HPDE6-E6E7 (cell line): ENCODE results near the gene RBPJ.
"Not testable (repeated sequence)": the region's sequence is repeated elsewhere in the genome, so short reads cannot be mapped to it uniquely, and the experiment has no call there.

ENCODE experiments used
- DNase-seq: peaks from one replicate; pipeline ENCODE4 v3.0.0; 2011; ENCODE audit warnings: missing footprints; ENCODE audit errors: extremely low spot score

Gene RBPJ

DNA sequence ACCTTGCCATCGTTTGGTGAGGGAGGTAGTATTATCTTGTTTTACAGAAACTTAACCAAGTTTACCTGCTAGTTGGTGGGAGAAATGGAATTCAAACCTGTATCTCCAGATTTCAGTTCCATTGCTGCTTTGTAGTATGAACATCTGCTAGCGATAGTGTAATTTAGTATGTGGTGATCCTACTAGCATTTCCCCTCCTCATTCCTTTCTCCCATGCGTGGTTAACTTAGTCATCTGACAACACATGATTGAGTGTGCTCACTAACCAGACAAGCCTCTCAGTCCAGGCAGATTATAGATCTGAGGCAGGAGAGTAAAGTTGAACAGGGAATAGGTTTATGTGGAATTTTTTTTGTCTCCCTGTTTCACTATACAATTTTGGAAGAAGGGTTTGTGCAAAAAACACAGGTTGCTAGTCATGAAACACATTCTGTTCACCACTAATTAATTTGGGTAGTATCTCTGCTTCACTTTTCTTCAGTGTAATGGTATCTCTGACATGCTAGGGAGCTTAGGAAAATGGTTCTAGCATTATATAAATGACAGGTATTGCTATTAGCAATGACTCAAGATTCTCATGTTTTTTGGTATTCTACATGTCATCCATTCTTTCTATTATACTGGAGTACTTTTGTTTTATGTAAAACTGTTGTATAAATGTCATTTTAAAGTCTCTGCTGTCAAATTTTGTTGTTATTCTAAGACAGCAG lies 21.7 kb downstream of the RBPJ start:
- DNase-seq = peak; percentile 82

DNA sequence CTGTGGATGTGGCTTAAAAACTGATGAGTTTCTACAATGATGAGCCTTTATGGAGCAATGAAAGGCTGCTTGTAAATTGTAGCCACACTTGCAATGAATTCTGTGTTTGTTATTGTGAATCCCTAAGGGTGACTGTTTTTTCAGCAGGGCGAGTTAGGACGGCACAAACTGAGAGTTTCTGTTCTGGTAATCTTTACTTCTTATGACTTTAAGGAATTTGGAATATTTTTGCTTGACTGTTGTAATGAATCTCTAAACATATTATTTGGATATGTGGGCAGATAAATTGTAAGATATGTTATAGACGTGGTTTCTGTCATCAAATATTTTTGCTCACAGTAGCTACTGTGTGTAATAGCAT lies 22.2 kb downstream of the RBPJ start:
- DNase-seq = no peak

DNA sequence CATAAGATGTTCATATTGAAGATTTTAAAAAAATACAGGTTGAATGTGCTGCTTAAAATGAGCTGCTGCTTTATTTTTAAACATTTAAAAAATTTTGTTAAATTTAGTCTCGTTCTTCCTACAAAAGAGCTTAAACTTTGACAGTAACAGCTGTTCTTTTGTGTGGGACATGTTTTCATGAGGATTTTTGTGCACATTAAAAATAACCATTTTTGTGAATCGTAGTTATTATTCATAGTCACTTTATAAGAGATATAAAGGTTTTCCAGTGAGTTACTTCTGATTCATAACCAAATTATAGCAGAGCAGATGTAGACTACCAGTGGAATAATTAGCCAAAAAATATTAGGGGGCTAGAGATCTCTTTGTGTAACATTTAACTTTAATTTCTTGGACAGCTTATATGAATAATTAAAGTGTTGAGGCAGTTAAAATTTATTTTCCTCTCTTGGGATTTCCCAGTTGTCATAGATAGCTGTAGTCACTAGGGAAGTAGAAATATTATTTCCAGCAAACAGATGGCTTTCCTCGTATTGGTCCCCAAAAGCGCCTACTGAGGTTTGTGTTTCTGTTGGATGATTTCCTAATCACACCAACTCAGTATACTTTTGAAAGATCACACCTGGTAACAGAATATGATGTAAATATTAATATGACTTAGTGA lies 24.2 kb downstream of the RBPJ start:
- DNase-seq = no peak

DNA sequence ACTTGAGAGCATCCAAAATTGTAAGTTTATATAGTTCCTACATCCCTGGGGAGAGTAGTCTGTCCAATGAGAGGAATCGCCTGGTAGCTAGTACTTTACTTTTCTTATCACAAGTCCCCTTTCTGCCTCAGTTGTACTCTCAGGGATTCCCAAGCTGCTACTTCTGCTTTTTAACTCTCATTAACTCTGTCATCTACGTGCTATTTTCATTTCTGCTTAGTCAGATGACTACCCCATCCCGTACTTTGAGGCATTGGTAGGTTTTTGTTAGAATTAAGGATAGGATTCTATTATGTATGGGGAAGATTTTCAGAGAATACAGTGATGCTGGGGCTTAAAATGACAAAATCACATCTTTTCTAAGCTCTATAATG lies 24.7 kb downstream of the RBPJ start:
- no peak for DNase-seq

DNA sequence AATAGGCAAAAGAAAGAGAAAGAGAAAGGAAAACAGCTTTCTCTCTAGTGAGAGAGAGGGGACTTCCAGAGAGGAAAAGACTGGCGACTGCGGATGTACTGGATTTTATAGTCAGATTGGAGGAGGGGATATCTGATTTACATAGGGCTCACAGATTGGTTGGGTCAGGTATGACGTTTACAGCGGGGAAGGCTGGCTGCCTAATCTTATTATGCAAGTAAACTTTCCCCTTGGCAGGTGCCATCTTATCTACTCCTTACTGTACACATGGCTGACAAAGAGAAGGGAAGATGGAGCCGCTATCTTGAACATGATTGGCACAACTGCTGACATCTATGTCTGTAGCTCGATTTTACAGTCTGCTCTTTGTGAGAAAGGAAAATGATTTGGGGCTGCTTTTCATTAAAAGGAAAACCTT lies 25.4 kb downstream of the RBPJ start:
- DNase-seq = no peak

DNA sequence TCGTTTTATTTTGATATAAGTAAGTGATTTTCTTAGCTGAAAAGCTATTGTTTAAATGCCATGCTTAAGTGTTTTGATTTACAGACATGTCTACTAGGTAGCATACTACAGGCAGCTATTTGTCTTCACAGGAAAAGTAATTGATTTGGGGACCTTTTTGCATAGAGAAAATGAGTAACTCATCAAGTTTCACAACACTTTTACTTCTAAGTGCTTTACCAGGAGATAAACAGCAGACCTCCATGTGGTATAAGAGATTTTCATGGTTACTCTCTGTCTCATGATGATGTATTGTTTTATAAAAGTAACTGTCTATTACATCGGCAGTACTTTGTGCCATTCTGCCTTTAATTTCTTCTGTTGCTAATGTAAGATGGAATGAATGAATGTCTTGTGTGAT lies 28.7 kb downstream of the RBPJ start:
- no peak for DNase-seq

DNA sequence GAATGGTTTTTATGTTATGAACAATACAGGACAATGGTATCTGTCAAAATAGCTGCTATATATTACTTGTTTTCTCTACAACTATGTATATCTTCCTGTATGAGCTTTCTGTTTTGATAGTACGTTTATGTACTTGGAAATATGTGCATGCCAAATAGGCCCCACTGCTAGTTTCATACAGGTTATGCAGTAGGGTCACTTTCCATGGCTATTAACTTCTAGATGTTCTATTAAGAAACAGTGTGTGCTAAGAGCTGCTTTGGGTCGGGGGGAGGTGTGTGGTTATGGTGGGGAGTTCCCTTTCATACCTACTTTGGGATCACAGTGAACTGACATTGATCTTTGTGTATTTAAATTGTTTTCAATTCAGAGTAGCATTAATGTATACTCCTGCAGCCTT lies 30.9 kb downstream of the RBPJ start:
- DNase-seq = no peak

DNA sequence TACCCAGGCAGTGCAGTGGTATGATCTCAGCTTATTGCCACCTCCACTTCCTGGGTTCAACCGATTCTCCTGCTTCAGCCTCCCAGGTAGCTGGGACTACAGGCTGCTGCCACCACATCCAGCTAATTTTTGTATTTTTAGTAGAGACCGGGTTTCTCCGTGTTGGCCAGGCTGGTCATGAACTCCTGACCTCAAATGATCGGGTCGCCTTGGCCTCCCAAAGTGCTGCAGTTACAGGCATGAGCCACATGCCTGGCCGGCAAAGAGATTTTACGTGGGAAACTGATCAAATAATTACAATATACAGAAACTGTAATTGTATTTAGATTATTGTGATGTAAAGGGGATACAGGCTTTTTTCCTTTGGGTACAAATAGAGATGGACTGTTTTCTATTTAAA lies 33.7 kb downstream of the RBPJ start:
- no peak for DNase-seq

DNA sequence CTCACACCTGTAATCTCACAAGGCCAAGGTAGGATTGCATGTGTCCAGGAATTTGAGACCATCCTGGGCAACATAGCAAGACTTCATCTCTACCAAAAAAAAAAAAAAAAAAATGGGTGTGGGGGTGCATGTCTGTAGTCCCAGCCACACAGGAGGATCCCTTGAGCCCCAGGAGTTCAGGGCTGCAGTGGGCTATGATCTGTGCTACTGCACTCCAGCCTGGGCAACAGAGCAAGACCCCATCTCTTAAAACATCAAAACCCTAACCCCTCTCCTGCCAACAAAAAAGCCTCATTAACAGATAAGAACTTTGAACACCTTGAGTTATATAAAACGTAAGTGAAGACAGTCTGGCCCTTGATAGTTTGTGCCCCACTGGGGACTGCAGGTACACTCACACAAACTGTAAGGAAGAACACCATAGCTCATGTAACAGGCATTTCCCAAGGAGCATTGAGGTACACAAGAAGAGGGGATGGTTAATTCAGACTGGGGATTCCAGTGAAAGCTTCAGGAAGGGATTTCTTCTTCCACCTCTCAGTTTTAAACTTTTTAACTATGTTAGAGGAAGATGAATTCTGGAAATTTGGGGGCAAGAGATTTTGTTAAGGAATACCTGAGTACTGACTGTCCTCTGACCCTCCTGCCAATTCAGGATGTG lies 34.7 kb downstream of the RBPJ start:
- no peak for DNase-seq

DNA sequence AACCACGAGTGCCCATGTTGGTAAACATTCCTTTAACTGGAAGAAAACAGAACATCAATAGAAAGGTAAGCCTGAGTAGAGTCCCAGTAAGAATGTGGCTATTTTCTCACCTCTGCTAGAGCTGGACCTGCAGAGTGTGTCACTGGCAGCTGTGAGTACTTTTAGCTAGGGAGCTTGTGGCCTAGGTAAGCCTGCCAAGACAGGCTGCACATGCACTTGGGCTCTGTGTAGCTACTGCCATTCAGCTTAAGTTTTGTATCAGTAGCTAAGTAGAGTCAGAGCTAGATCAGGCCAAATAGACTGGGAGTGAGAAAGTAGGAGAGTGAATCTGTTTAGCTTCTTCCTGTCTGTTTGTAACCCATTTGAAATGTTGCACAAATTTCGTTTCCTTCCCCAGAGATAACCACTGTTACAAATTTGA lies 35.3 kb downstream of the RBPJ start:
- no peak for DNase-seq

DNA sequence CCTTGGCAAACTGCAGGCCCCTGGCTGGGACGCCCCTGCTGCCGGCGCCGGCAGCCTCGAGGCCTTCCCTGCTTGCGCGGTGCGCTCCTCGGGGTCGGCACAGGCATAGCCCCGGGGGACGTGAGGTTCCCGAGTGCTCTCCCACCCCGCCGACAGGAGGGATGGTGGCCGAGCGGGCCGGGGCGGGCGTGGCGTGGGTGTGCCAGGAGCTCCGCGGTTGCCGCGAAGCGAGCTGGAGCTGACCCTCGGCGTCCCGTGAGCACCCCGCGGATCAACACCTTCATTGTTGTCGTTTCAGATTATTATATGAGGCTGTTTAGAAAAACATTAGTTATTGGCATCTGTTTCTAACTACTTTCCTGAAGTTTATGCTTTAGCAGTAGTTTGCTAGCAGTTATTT lies 38.7 kb downstream of the RBPJ start:
- not testable (repeated sequence) for DNase-seq

DNA sequence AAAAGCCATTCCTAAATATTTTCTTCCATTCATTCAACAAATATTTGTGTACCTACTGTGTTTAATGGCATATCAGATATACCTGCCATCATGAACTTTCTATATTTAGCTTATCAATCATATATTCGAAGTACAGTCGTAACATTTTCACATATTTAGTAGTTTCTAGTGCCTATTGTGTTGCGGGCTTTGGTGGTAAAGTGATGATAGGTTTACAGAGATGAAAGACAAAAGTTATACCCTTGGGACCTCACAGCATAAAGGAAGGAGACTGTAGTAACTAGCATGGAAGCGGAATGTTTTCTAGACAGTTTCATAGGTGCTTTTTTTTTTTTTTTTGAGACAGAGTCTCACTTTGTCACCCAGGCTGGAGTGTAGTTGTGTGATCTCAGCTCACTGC lies 39.5 kb downstream of the RBPJ start:
- no peak for DNase-seq

DNA sequence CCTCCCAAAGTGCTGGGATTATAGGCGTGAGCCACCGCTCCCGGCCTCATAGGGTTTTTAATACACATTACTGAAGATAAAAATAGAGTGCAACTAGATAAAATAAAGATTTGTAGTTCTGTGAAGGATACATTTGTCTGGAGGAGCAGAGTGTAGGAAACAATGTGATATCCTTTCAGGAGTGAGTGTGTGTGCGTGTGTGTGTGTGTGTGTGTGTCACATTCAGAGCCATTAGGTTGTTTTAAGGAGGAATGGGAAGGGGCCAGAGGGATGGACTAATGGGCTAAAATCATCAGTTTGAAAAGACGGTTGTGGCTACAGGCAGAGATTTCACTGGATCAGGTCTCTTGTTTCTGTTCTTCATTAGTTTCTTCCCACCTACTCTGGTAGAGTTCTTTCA lies 40.0 kb downstream of the RBPJ start:
- DNase-seq = no peak

DNA sequence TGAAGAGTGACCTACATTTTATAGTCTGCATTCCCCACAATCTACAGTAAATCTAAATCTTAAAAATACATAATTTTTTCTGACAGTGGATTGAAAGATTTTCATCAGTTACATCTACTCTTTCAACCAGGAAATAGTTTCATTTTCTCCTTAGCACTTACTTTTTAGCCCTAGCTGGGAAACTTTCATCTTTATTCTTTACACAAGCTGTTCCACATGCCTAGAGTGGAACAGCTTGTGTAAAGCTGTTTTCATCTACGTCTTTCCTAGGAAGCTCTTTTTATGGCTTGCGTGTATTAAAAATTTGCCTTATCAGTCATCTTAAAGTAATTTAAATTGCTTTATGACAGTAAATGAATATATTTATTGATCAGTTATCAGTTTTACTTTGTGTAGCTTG lies 40.5 kb downstream of the RBPJ start:
- DNase-seq = no peak

DNA sequence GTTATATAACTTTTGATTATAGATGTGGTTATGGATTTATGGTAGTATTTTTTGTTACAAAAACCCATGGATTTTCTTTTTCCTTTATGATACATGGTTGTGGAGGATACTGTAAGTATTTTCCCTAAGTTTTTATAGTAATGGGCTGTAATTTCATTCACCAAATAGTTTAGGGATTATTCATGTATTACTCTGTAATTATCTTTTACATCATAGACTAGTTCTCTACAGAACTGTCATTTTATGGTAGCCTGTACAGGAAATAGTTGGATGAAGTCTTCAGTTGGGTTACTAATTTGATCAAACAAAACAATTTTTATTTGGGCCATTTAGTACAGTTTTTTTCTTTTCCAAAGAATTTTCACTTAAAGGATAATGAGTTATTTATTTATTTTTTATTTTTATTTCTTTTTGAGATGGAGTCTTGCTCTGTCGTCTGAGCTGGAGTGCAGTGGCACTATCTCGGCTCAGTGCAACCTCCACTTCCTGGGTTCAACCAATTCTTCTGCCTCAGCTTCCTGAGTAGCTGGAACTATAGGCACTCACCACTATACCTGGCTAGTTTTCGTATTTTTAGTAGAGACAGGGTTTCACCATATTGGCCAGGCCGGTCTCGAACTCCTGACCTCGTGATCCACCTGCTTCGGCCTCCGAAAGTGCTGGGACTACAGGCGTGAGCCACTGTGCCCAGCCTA lies 42.1 kb downstream of the RBPJ start:
- DNase-seq = no peak

DNA sequence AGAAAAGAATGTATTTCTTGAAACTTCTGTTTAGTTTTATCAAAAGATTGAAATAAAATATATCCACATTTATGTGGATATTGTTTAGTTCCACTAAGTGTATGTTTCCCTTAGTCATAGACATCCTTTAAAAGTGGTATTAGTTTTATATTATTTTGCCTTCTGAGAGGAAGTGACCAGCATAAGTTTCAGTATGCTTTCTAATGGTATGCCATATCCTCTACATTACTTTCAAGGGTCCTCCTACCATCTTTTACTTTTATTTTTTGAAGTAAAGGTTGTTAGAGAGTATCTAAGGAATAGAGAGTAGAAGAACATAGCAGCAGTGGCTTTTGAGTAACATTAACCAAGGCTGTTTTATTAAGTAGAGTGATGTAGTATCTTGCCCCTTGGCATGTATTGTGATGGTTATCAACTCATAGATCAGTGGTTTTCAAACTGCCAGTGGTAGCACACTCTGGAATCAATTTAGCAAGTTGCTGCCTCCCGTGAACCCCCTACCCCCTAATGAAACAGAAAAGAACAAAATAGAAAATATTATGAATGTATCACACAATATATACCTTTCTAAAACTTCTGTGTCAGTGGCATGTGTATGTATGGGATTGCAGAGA lies 44.8 kb downstream of the RBPJ start:
- no peak for DNase-seq

DNA sequence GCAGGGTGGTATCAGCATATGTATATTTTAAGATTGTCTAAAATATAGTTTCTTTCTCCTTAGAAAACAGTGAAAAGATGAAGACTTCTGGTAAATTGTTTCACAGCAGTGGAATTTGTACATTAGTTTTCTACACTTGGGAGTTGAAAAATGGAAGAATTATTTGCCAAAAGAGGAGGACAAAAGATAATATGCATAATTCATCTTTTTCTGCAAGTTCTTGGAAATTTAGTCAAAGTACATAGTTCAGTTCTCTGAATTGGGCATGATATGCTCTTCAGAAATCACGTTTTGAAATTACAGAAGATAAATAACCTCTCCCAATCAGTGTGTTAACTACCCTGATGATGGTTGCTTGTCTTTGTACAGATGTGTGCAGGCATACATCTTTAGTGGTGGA lies 47.0 kb downstream of the RBPJ start:
- DNase-seq = no peak

DNA sequence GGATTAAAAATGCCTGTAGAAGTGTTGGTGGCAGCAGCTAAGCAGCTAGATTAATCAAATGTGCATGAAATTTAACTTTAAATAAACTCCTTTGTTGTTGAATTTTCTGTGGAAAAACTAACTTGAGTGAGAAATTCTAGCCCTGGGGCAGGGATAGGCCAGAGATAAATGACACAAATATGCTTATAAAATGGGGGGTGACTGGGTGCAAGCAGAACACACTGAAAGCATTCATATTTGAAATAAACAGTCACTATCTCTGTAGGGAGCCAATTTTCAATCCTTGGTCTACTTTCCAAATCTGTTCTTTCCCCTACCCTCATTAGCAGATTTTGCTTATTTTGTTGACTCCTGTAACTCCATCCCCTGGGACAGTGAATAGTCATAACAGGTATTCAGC lies 47.9 kb downstream of the RBPJ start:
- DNase-seq = no peak

DNA sequence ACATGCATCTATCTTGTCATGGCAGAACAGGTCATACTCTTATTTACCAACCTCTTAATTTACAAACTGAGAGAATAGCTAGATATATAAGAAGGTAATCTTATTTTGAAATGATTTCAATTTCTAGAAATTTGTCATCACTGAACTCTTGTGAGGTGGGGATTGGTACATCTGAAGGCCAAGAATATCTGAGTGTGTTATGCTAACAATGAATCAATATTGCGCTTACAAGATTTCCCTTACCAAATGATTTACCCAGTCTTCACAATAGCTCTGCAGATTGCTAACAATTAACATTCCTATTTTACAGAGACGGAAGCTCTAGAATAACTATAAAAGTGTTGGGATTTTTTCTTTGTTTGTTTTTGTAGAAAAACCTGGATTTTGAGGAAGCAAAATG lies 48.3 kb downstream of the RBPJ start:
- no peak for DNase-seq

DNA sequence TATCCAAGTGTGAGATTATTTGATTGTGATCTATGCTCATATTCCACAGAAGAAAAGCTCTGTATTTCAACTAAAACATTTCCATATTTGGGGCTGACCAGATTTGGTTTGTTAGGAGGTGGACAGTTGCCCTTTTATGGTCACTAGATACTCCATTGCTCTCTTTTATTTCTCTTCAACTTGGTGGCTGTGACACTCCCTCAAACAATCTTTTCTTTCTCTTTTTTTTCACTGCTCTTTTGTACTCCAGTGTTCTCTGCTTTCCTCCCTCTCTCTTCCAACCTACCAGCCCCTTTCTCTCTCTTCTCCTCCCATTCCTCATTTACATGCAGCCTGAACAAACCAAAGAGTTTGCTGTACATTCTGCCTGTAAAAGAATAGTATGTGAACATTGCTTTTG lies 48.8 kb downstream of the RBPJ start:
- no peak for DNase-seq

DNA sequence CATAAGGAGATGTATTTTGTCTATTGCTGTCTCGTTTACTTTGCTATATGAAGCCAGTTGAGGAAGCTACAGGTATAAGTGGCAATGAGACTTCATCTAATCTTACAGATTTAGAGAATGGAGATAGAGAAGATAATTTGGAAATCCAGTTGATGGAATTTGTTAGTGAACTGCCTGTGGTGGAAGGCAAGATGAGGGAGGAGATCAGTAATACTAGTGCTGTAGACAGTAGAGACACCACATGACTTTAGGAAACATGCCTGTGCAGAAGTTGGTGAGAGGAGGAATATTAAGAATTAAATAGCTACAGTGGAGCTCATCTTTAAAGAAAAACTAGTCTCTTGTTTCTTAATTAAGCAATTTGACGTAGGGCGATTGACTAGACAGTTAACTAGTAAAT lies 51.3 kb downstream of the RBPJ start:
- no peak for DNase-seq

DNA sequence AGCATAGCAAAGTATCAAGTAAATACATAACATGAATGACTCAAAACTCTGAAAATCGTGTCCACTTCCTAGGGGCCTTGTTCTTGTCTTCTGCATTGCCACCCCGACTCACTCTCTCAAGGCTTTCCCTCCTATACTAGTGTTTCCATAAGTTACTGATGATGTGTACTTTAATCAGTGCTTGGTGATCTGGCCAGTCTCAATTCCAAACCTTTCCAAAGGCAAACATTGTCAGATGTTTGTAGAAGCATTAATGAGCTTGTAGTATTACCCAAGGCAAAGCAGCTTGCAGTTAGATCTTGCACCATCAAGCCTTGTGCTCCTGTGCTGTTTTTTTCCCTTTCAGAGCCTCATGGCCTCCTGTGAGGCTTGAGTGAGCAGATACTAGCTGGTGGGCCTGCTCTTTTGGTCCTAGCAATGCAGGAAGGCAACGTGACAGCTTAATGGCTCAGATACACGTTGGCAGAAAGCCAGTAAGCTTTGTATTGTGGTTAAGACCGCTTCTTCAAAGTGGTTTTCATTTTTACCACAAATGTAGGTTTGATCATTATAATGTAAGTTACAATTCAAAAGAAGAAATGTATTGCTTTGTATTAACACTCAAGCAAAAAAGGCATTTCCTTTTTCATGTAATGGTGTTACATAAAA lies 51.8 kb downstream of the RBPJ start:
- DNase-seq = no peak
